ENCODE data around the gene CD81.

CD81 gene

GRCh38 chr11:2436521-2437031 is 59.5 kb downstream of the CD81 start:
- no peak for TF ChIP-seq CTCF (IDR thresholded peaks at IDR 0.05; ENCODE audit: unreplicated experiment in 3 of 3)
- H3K9me3 Mint-ChIP-seq, result no peaks in the 10 kb centered on the region
- H3K4me3 Mint-ChIP-seq, result no peak overlapping the region
- no peaks in the 10 kb centered on the region for H3K4me1 Mint-ChIP-seq
- no peak overlapping the region for H3K27ac Mint-ChIP-seq
- H3K27me3 Mint-ChIP-seq (ENCODE audit: low read depth), result peaks cover 42% of the 10 kb centered on the region
- no peaks in the 10 kb centered on the region for H3K36me3 Mint-ChIP-seq (ENCODE audit: low read depth)

- Mint-ChIP-seq H3K4me1 (no peaks in the 10 kb centered on the region), H3K36me3 (ENCODE audit: low read depth) (no peaks in the 10 kb centered on the region), H3K4me3 (no peak overlapping the region), H3K27me3 (ENCODE audit: low read depth) (peaks cover 51% of the 10 kb centered on the region), H3K27ac (no peak overlapping the region), H3K9me3 (peaks cover 5% of the 10 kb centered on the region)
- TF ChIP-seq CTCF (IDR thresholded peaks at IDR 0.05; ENCODE audit: unreplicated experiment in 3 of 3), result no peak
Observed at GRCh38 chr11:2437516-2437915, 60.4 kb downstream of the CD81 start.

- Mint-ChIP-seq H3K27ac (no peak overlapping the region), H3K27me3 (ENCODE audit: low read depth) (peaks cover 64% of the 10 kb centered on the region), H3K4me3 (no peak overlapping the region), H3K4me1 (no peaks in the 10 kb centered on the region), H3K36me3 (ENCODE audit: low read depth) (no peaks in the 10 kb centered on the region), H3K9me3 (peaks cover 15% of the 10 kb centered on the region)
- TF ChIP-seq CTCF (IDR thresholded peaks at IDR 0.05; ENCODE audit: unreplicated experiment in 3 of 3), result no peak
Observed at GRCh38 chr11:2439820-2440219, 62.7 kb downstream of the CD81 start.

GRCh38 chr11:2440646-2441045 is 63.5 kb downstream of the CD81 start:
- Mint-ChIP-seq H3K4me1 (no peaks in the 10 kb centered on the region), H3K9me3 (peaks cover 15% of the 10 kb centered on the region), H3K27me3 (ENCODE audit: low read depth) (peaks cover 70% of the 10 kb centered on the region), H3K4me3 (peak overlapping the region in 1 of 3 experiments; percentile 32), H3K36me3 (ENCODE audit: low read depth) (no peaks in the 10 kb centered on the region), H3K27ac (no peak overlapping the region)
- TF ChIP-seq CTCF (IDR thresholded peaks at IDR 0.05; ENCODE audit: unreplicated experiment in 3 of 3), result no peak

- no peaks in the 10 kb centered on the region for H3K36me3 Mint-ChIP-seq (ENCODE audit: low read depth)
- peaks cover 15% of the 10 kb centered on the region for H3K9me3 Mint-ChIP-seq
Observed at GRCh38 chr11:2441171-2441570, 64.1 kb downstream of the CD81 start.

More at GRCh38 chr11:2441171-2441570, 64.1 kb downstream of the CD81 start:
- Mint-ChIP-seq H3K4me1 (no peaks in the 10 kb centered on the region), H3K4me3 (no peak overlapping the region), H3K27me3 (ENCODE audit: low read depth) (peaks cover 75% of the 10 kb centered on the region), H3K27ac (no peak overlapping the region)
- TF ChIP-seq CTCF (IDR thresholded peaks at IDR 0.05; ENCODE audit: unreplicated experiment in 3 of 3), result no peak

All from nephron (organoid).